Astrocyte of the cerebellum (primary cell): ENCODE data around the gene NKD2.

ENCODE experiments used
- DNase-seq: peaks from one replicate; pipeline ENCODE4 v3.0.0-alpha.2; 2011; ENCODE audit warnings: low read depth
- H3K4me3 ChIP-seq: 2 replicates; pipeline ENCODE4 v1.5.1; 2011; ENCODE audit warnings: mild to moderate bottlenecking, low read depth, low read length, moderate library complexity
- CTCF ChIP-seq: IDR thresholded peaks from 2 replicates; pipeline ENCODE4 v1.5.1; 2012; ENCODE audit warnings: low read length, low read depth, moderate library complexity, mild to moderate bottlenecking; ENCODE audit errors: missing control alignments
- in situ Hi-C: cut with HindIII; loops from 2 replicates; pipeline ENCODE4 v1.10.0; 2017; ENCODE audit warnings: low sequenced_read_pairs

NKD2 gene

GRCh38 chr5:1086871-1087270 is 78.3 kb downstream of the NKD2 start:
- in situ Hi-C loops: no loop called here
- no peak overlapping the region for H3K4me3 ChIP-seq
- no peak for DNase-seq
- no peak for TF ChIP-seq CTCF

- no peak for DNase-seq
- in situ Hi-C loops: no loop called here
- TF ChIP-seq CTCF: no peak
- no peak overlapping the region for H3K4me3 ChIP-seq
Observed at GRCh38 chr5:1087428-1087827, 78.8 kb downstream of the NKD2 start.

- in situ Hi-C loops: no loop called here
- no peak for TF ChIP-seq CTCF
- no peak for DNase-seq
- H3K4me3 ChIP-seq: no peak overlapping the region
Observed at GRCh38 chr5:1088031-1088430, 79.4 kb downstream of the NKD2 start.
